AG09309 (cell line): ENCODE results near the gene GCGR.

Experiments used
- DNase-seq: peaks from one replicate; pipeline ENCODE4 v3.0.0-alpha.2; 2010; ENCODE audit warnings: low read depth
- H3K4me3 ChIP-seq: 2 replicates; pipeline ENCODE4 v1.5.1; 2011; ENCODE audit warnings: mild to moderate bottlenecking, low read depth, low read length, moderate library complexity; ENCODE audit not compliant: control insufficient read depth
- TF ChIP-seq, protein P1 (sequence below): IDR thresholded peaks from 2 replicates; pipeline ENCODE4 v1.5.1; 2011; ENCODE audit warnings: mild to moderate bottlenecking, low read depth, low read length, inconsistent platforms; ENCODE audit not compliant: insufficient read depth, control insufficient read depth; ENCODE audit errors: missing control alignments

Gene GCGR

DNA sequence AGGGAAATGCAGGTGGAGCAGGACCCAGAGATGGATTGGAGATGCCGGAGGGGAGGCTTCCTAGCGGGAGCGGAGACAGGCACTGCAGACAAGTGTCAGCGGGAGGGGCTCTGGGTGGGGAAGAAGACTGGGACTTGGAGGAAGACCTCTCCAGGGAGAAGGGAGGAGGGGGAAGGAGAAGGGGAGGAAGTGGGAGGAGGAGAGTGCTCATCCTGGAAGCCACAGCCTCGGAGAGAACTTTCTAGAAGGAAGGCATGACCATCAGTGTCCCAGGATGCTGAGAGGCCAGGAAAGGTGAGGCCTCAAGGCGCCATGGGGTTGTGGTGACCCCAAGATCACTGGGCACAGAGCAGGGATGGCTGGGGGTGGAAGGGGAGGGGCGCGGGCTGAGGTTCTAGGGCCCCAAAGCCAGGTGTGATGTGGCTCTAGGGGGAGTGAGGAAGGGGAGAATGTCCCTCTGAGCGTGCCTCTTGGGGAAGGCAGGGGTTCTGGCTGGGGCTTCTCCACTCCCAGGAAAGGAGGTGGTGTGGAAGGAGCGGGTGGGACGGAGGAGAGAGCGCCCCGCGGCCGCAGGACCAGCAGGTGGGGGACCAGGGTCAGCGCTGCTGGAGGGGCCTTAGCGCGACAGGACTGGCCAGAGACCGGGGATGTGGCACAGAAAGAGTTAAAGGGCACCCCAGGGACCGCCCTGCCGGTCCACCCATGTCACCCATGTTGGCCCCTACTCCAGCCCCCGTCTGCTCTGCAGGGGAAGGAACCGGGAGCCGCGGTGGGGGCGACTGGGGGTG, 900 bp upstream of the GCGR start:
- TF ChIP-seq, protein P1, sequence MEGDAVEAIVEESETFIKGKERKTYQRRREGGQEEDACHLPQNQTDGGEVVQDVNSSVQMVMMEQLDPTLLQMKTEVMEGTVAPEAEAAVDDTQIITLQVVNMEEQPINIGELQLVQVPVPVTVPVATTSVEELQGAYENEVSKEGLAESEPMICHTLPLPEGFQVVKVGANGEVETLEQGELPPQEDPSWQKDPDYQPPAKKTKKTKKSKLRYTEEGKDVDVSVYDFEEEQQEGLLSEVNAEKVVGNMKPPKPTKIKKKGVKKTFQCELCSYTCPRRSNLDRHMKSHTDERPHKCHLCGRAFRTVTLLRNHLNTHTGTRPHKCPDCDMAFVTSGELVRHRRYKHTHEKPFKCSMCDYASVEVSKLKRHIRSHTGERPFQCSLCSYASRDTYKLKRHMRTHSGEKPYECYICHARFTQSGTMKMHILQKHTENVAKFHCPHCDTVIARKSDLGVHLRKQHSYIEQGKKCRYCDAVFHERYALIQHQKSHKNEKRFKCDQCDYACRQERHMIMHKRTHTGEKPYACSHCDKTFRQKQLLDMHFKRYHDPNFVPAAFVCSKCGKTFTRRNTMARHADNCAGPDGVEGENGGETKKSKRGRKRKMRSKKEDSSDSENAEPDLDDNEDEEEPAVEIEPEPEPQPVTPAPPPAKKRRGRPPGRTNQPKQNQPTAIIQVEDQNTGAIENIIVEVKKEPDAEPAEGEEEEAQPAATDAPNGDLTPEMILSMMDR, result no peak
- no peak for DNase-seq
- H3K4me3 ChIP-seq, result no peak overlapping the region

DNA sequence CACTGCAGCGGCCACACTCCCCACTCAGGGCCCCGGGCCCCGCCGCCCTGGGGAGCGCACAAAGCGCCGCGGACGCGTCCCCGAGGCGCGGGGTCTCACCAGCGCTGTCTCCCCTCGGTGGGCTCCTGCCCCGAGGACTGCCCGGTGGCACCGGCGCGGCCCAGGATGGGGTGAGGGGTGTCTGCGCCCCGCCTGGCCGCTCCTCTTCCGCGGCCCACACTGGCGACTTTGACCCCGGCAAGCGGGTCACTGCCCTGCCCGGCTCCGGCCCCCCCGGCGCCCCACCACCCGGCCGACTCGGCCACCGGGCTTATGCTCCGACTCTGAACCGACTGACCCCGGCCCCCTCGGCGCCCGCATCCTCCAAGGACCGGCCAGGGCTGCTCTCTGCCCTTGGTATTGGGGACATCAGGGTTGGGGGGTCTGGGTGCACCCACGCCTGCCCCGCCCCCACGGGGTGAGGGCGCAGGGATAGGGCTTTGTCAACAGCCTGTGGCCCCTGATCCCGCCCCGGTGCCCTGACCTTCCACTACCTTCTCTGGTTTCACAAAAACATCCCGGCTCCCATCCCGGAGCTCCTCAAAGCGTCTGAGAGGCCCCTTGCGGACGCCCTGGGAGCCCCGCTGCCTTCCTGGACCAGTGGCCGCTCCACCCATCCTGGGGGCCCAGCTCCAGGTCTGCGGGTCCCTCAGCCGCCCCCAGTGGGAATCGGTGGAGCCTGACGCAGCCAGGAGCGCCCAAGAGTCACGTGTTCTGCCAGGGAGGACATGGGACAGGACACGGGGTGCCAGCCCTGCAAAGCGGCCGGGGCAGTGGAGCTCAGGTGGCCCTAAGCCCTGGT, 829 bp downstream of the GCGR start:
- DNase-seq, result no peak
- H3K4me3 ChIP-seq, result no peak overlapping the region
- TF ChIP-seq, protein P1, result no peak

DNA sequence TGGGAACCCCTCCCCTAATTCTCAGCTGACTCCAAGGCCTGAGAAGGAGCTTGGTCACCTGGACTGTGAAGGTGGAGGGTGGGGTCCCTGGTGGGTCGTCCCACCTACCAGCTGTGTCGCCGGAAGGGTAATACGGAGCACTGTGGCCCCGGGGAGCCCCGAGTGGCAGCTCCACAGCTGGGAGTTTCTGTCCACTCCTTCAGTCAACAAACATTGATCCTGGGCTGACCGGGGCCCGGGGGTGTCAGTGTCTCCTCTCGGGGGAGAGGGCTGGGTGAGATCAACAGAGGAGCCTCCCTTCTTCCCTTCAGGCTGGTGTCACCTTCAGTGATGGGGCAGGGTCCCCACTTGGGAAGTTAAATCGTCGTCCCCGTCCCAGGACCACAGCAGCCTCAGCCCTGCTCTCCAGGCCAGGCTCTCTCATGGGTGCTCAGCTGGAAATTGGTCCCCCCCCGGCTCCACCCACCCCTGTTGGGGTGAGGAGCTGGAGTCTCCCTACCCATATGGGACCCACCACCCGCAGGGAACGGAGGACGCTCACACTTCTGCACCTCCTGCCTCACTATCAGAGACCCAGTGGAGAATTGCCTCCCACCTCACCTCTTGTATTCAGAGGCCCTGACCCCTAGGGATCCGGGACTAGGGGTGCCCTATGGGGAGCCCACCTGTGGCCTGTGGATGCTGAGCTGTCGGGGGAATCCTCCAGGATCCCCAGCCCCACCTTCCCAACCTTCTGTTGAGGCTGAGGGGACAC, 1.9 kb downstream of the GCGR start:
- no peak for DNase-seq
- no peak overlapping the region for H3K4me3 ChIP-seq
- TF ChIP-seq, protein P1, result no peak

DNA sequence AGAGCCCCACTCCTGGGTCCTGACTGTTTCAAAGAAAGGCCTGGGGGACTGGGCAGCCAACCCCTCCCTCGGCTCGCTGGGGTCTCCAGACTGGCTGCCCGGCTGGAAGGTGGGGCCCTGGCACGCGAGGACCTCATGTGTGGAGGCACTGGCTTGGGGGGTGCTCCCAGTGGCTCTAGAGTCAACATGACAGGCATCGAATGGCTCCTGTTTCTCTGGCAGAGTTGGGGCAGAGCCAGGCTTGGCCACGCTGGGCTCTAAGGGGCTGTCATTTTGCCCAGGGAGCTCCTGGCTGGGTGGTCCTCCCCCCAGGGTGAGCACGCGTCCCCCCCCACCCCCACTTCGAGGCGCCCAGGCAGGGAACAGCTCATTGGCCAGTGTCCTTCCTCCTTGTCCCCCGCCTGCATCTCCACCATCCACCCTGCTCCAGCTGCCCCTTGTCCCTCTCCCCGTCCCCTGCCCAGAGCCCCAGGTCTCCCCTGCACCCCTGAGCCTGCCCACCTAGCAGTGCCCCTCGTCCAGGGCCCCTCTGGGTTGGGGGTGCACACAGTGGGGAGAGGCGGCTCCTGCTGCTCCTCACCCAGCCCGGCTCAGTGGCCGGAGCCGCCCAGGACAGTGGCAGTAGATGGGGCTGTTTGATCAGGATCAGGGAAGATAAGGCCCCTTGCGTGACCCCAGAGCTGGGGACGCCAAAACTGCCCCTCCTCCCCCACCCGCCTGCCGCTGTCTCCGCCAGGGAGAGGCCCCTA, 2.7 kb downstream of the GCGR start:
- no peak for DNase-seq
- no peak overlapping the region for H3K4me3 ChIP-seq
- TF ChIP-seq, protein P1, result no peak

DNA sequence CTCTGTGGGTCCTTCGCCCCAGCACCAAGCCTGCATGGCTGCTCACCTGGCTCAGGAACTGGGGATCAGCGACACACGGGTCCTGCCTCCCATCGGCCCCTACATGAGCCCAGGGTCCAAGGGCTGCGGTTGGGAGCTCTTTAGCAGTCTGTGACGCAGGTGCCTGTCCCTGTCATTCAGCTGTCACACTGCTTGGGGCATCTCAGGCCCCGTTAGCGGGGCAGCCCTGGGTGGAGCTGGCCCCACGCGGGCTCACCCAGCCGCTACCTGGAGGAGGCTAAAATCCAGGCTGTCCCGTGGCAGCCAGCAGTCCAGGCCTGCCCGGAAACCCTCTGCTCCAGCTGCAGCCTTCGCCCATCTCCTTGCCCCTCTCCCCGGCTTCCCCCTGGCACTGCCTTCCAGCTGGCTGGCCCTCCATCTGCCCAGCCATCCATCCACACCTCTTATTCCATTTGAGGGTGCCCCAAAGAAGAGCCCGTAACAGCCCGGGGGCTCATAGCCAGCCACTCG, 3.3 kb downstream of the GCGR start:
- no peak for DNase-seq
- TF ChIP-seq, protein P1, result no peak
- no peak overlapping the region for H3K4me3 ChIP-seq
